Hematopoietic multipotent progenitor cell treated with erythropoietin and hydrocortisone succinate and interleukin-3 and kit ligand, for 17 days (in vitro differentiated cells): ENCODE measurements around the gene MORN1.

ENCODE experiments used
- DNase-seq: peaks from one replicate; pipeline ENCODE4 v3.0.0-alpha.2; 2015; ENCODE audit warnings: low spot score

The MORN1 gene

DNA sequence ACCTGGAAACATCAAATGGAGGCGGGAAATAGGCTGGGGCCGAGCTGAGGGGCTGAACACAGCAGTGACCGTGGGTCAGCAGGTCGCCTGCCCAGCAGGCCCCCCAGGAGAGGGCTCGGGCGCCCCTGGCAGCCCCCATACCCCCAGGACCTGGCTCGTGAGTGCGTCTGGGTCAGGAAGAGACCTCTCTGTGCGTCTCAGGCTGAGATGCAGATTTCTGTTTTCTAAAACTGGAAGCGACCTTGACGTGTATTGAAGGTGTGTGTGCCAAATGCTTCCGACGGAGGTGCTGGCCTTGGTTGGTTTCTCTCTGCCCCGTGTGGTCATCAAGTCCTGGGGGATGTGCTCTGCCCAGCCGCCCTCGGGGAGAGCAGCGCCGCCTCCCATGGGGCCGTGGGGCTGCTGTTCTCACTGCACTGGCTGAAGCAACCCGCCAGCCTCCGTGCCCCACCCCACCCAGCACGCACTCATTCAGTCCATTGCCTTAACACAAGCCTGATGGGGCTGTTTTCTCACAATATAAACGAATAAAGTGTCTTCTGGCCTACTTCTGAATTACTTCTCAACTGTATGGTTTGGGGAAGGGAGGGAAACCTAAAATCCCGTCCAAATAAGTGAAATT lies 13.6 kb upstream of the MORN1 start:
- no peak for DNase-seq

DNA sequence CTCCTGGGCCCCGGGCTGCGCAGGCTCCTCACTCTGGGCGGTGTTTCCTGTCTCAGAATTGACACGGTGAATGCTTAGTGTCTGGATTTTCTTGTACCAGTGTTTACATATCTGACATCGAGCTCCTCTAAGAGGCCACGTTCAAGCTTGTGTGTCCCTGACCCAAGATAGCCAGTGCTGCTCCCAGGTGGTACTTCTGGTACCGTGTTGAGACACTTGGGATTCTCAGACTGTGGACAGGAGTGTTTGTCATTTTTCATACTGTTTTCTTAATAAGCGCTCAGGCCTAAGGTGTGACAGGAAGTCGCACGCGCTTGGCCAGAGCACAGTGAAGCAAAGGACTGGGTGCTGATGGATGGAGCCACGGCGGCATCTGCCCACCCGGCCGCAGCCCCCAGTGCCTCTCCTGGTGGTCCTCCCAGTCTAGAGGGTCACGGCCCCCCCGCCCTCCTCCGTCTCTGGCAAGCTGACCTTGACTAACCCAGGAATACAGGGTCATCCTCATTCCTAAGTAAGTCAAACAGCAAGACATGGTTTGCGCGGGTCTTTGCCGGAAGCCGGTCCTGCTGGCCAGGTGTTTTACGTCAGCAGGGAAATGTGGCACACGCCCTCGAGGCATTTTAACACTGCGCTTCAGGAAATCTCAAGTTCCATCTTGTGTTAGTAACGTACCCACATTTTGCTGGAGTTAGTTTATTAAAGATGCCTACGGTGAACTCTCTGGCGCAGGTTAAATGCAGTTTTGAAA lies 13.0 kb upstream of the MORN1 start:
- no peak for DNase-seq

DNA sequence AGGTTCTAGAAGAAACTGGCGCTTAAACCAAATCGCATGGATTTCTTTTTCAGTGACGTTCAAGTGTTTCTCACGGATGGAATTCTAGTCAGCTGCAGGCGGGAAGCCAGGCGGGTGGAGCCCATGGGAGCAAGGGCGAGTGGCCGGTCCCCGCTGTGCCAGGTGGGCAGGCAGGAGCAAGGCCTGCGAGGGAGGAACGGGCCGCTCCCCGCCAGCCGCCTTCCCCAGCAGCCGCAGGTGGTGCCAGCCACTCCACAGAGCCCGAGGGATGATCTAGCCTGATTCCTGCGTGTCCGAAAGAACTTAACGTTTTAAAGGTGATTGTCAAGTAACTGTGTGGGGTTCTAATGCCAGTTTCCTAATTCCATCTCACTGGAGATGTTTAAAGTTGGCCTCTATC lies 11.9 kb upstream of the MORN1 start:
- DNase-seq: no peak

DNA sequence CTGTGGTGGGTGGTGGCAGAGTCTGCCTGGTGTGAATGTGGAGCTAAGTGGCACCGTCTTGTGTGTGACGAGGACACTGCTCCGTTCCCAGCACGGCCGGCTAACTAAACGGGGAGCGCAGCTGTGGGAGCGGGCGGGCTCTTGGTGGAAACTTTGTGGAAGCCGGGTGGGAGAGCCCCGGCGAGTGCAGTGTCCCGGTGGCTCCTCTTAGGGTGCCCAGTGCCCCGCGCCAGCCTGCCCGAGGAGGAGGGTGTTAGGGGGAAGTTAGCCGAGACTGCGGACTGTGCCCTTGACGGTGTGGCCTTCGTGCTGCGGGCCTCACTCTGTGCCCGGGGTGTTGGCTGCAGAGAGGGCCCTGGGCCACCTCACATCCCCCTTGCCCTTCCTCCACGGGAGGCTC lies 11.1 kb upstream of the MORN1 start:
- DNase-seq: no peak

DNA sequence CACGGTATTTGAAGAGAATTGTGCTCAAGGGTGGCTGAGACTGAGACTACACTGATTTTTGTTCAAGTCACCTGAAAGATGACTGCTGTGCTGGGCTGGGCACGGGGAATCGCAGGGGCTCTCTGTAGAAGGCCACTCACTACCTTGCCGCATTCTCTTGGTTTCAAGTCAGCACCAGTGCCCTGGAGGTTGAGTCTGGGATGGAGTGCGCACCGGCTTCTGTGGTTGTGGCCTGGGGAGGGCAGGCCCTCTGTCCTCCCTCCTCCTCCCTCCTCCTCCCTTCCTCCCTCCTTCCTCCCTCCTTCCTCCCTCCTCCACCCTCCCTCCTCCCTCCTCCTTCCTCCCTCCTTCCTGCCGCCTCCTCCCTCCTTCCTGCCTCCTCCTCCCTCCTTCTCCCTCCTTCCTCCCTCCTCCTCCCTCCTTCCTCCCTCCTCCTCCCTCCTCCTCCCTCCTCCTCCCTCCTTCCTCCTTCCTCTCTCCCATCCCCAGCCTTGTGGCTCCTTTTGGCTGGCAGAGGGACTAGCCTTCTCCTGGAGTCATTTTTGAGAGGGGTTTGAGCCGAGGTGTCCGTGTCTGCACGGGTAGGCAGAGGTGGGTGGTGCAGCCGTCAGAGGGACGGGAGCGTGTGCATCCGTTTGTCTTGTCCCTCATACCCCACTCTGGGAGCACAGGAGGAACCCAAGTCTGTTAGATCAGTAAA lies 9.7 kb upstream of the MORN1 start:
- no peak for DNase-seq

DNA sequence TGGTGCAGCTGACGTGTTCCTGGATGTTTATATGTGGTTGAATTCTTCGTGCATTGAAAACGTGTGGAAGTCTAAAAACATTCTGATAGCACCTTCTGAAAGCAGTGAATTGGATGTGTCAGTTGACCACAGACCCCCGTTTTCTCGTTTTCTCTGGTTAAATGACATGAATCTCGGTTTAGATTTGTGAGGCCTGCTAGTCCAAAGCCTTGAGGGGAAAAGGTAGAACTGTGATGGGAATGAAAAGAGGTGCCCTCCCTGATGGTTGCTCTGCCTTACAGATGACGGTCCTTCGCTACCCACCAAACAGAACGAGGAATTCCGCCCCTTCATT lies 9.2 kb upstream of the MORN1 start:
- no peak for DNase-seq

DNA sequence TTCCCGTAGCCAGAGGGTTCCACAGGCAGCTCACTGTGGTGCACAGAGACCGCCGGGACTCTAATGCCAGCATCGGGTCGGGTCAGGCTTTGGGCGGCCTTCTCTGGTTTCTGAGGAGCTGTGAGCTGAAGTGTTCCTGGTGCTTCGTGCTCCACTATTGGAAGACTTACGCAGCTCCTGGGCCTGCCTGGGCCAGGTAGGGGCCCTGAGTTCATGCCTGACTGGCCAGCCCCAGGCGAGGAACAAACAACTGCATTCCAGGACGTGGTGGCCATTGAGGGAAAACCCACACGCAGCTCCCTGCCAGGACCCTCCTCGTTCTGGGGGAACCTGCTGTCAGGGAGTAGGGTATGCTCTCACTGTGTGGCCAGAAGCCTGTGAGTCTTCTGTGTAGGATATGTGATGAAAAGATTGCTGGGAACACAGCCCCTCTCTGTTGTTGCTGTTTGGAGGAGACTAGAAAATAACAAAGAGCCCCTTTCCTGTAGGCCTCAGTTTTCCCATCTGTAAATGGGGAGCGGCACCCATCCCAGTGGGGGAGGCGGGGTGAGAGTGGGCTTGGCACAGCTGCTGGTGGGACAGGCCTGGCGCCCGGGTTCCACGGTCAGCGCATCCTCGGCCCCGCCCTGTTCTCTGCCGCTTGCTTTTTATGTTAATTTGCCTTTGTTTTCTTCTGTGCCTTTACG lies 8.7 kb upstream of the MORN1 start:
- no peak for DNase-seq

DNA sequence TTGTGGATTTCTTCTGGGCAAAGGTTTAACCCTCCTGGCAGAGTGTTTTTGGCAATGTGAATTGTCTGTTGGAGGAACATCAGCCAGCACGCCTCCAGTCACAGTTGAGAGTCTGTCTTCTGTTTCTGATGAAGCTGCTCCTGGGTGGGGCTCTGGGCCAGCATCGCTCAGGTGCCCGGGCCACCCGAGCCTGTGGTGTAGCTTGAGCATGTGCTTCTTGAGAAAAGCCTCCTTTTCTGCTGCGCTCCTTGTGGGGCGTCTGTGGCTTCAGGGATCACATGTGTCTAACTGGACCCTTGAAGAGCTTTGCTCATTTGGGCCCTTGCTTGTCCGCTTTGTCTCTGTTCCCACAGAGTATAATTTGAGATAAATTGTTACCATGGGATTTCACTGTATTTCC lies 7.5 kb upstream of the MORN1 start:
- no peak for DNase-seq

DNA sequence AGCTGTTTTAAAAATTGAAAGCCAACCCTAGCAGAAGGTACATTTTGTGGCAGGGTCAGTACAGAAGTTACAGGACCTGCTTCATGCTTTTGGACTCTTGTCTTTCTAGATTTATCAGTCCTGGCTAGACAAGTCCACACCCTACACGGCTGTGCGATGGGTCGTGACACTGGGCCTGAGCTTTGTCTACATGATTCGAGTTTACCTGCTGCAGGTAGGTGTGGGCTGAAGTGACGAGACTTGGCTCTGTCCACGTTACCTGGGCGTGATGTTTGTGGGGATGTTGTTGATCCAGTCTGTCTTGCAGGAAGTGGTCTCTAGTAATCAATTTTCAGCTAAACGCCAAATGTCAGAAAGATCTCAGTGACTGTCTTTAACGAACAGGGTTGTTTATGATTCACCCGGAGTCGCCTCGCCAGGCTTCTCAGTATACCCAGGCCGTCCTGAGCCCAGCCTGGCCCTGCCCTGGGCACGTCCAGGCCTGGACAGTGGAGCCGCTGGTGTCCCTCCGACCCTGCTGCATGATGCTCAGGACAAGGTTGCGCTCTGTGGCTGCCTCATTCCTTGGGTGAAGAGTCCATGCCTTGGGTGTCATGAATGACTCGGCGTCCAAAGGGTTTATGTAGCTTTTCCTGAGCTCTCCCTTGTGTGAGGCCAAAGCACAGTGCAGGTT lies 5.8 kb upstream of the MORN1 start:
- DNase-seq: no peak

DNA sequence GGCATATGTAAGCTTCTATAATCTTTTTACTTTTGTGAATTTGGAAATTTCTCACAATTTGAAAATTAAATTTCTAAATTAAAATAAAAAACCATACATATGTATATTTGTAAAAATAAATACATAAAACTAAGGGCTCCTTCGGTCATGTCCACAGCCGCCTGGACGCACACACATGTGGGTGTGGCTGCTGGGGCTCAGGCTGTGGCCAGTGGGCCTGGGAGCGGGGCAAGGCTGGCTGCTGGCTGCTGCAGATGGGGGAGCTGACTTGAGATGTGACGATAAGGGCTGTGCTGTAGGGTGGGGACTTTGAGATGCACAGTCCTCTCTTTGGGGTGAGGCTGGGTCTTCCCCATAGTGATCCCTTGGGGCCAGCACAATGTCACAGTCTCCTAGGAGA lies 5.1 kb upstream of the MORN1 start:
- DNase-seq: no peak

DNA sequence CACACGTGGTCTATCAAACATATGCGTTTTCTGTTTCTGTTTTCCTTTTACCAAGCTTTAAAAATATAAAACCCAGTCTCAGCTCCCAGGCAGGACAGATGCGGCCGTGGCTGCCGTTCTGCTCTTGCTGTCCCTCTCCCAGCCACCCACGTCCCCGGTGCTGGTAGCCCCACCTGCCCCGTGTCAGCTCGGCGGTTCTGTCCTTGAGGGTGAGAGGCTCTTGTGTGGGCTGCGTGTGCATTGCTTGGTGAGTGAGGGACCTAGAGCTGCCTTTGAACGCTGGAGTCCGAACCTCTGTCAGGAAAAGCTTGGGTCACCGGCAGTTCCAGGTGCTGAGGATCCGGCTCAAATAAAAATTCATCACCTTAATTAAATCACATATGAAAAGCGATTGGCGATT lies 4.7 kb upstream of the MORN1 start:
- DNase-seq: no peak

DNA sequence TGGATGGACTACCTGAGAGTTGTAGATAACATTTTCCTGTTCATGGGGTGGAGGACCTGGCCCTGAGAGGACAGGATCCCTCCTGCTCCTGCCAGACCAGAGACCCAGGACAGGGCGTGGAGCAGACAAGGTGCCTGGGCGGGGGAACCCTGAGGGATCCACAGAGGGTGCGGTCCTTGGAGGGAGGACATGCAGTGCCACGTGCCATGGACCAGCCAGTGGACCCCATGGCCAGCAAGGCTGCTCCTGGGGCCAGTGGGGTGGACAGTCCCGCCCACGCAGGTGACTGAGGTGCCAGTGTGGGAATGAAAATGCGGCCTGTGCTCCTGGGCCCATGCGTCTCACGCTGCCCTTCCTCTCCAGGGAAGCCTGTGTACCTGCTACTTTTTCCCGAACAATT lies 3.9 kb upstream of the MORN1 start:
- no peak for DNase-seq

DNA sequence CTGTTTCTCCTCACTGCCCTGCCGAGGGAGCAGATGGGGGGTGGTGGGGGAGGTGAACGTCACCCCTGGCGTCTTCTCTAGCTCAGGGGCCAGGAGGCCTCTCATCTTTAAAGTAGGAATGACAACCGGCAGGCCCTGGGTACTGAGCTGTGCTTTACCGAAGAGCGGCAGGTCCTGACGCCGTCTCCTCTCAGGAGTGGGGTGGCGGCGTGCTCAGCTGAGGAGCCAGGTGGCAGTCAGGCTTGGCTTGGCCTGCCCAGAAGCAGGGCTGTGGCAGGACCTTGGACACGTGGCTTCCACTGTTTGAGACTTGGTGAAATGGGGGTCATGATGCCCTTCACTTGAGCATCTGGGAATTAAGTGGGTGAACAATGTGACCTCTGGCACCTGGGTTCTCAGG lies 3.4 kb upstream of the MORN1 start:
- no peak for DNase-seq

DNA sequence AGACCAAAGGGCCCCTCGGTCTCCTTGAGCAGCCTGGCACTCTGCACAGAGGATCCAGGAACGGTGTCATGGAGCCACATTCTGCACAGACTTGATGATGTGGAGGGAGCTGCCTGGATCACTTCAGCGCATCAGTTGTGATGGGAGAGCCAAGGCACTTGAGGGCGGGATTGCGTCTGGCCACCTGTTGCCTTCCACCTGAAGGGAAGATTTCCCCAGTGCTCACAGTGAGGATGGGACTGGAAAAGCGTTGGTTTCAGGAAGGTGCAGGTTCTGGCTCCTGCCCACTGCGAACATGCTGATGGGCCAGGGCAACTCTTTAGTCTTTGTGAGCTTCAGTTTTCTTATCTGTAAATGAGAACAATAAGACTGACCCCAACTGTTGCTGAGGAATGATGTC lies 2.9 kb upstream of the MORN1 start:
- no peak for DNase-seq

DNA sequence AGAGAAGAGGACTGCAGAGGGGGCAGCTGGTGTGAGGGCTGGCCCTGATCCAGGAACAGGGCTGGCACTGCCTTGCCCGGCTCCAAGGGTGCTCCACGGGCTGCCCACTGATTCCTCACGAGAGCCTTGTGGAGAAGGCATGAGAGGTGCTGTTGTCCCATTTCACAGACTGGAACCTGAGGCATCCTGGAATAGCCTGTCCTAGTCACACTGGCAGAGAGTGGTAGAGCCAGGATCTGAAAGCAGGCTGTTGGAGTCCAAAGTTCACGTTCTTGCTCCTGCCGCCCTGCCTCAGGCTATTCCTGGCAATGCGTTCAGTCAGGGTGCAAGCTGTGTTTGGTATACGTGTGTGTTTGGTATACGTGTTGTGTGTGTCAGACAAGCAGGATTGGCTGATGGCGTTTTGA lies 2.1 kb upstream of the MORN1 start:
- no peak for DNase-seq

DNA sequence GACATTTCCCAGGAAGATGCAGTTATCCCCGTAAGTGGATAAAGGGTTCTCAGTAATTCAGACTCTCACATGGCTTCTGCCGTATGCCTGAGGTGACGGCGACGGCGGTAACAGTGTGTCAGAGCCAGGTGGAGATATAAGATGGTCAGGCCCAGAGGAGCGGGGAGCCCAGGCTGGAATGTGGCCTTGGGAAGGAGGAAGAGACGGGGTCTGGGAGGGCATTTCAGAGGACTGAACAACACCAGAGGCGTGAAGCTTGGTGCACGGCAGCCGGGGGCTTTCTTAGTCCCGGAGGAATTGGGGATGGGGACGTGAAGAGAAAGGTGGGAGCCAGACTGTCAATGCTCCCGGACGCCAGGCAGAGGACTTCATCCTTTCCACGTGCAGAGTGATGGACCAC lies 1.3 kb upstream of the MORN1 start:
- no peak for DNase-seq

DNA sequence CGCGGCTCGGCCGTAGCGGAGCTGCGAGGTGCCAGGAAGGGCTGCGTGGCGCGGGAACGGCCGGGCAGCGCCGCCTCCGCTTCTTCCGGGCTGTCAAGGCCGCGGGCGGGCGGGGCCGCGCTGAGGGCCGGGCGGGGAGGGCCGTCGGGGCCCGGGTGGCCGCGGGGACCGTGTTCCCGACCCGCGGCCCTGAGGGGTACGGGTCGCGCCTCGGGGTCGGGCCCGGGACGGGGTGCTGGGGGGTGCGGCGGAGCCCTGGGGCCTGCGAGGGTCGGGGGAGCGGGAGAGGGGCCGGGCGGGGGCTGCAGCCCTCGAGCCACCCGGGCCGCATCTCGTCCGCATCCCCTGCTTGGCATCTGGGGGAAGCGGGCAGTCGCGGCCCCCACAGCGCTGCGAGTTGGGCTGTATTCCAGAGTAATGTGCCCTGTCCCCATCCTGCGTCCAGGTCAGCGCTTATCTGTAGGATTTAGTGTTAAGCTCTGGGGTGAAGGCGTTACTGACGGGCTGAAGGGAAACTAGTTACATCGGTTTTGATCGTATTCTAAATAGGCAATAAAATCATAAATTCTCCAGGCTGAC lies 666 bp upstream of the MORN1 start:
- peak; percentile 39 for DNase-seq

DNA sequence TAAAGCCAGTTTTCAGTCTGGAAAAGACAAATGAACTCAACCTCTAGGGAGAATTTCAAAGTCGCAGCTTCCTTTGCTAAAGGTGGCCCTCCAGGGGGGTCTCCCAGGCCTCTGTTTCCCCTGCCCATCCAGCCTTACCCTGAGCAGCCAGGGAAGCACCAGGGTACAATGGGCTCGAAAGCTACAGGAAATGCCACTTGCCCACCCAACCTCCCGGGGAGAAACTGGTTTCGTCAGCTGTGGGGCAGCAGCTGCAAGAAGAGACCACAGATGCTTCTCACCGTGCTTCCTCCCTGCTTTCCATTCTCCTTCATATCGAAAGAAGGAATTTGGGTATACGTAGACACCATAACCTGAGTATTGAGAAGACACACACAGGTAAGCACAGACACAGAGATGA lies 1.7 kb downstream of the MORN1 start:
- DNase-seq: no peak

DNA sequence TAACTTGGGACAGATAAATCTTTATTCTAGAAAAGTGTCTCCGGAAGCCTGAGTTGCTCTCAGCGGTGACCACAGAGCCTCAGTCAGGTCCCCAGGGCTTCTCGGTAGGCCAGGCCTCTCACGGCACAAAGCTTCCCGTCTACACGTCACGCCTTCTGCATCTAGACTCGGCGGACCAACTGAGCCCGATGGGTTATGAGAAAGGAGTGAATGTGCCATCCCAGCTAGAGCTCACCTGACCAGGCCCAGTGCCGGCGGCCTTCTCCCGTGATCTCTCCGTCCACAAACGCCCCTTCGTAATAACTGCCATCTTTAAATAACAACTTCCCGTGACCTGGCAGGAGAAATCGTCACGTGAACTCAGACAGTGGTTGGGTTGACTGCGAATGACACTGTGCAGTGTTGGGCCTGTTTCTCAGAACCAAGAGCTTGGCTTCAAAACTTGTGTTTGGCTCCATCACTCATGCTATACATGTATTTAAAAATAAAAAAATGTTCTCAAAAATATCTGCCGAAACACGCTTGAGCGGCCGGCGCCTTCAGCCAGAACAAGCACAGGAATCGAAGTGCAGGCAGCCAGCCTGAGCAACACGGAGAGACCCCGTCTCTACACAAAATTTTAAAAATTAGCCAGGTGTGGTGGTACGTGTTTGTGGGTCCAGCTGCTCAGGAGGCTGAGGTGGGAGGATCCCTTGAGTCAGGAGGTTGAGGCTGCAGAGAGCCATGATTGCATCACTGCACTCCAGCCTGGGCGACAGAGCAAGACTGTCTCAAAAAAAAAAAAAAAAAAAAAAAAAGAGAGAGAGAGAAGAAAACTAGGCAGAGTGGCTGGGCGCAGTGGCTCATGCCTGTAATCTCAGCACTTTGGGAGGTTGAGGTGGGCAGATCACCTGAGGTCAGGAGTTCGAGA lies 3.1 kb downstream of the MORN1 start:
- DNase-seq: no peak

DNA sequence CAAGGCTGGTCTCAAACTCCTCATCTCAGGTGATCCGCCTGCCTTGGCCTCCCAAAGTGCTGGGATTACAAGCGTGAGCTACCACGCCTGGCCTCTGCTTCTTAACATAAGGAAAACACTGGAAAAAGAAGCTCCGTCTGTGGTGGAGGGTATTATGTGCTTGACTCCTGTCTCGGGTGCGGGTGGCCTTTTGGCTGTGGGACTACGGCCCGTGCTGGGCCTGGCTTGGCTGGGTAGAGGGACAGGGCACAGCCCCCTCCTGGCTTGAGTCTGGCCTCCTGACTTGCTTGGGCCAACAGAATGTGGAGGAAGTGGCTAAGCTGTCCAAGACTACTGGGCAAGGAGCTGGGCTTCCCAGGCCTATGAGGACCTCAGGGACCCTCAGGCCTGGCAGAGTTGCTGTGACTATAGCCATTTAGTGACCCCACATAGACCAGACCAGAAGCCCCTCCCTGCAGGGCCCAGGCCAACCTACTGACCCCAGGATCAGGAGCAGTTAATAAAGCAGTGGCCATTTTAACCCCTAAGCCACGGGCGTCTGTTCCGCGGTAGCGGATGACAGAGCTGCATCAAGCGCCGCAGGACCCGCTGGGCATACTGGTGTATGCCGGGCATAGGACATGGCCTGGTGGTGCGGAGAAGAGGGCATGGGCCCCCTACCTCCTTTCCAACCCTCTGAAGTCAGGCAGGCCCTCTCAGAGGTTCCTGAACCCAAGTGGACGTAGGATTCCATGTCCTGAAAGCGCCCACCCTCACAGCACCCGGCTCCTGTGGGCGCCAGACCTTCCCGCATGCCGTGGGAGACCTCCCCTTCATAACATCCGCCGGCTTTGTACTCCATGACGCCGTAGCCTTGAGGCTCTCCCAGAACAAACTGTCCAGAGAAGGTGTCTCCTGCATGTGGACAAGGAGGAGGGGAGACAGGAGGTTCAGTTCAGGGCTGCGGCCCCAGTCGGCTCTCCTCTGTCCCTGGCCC lies 4.4 kb downstream of the MORN1 start:
- DNase-seq: no peak
